ENCODE data around the gene CD4. TPM values are rescaled to one million over a fixed set of nuclear protein-coding genes. Genes with fewer than 3 reads are reported as not detected.

The CD4 gene
- polyA plus RNA-seq, 1 of the 3 experiments (the other 2 are of a cell fraction) = 0.02 TPM

DNA sequence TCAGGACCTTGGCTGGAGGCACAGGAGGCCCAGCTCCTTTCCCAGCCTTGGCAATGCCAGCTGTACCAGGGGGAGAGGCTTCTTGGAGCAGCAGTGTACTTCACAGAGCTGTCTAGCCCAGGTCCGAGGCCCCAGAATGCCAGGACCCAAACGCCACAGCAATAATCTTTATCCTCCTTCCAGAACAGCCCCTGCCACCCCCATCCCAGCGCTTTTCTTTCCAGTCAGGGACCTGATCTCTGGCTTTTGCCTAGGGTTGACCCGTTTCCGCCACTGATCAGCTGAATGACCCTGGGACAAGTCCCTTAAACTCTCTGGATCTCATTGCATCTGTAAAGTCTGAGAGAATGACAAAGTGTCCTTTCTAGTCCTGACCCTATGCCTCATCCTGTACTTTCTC is 11.9 kb upstream of the CD4 start:
- Histone ChIP-seq H3K36me3 (replicated peaks in 1 of 2; ENCODE audit: control insufficient read depth in 1 of 2, insufficient read depth in 2 of 2, low read length in 1 of 2) (peaks cover 4 to 5% of the 10 kb centered on the region in 2 experiments), H3K9me2 (no peaks in the 10 kb centered on the region), H3K9me3 (no peaks in the 10 kb centered on the region), H3K27me3 (ENCODE audit: insufficient read depth) (no peaks in the 10 kb centered on the region), H3K79me2 (ENCODE audit: insufficient read depth) (no peaks in the 10 kb centered on the region), H4K20me1 (ENCODE audit: insufficient read depth) (no peaks in the 10 kb centered on the region), H3K27ac (ENCODE audit: low read depth in 2 of 2, low read length in 1 of 2) (no peak overlapping the region), H3K9ac (no peak overlapping the region), H3K4me2 (no peak overlapping the region), H3K4me3 (ENCODE audit: low read depth in 2 of 2, low read length in 1 of 2) (no peak overlapping the region), H3K4me1 (ENCODE audit: control insufficient read depth in 1 of 2, insufficient read depth in 2 of 2, low read depth in 1 of 2, low read length in 1 of 2) (peaks cover 0 to 8% of the 10 kb centered on the region in 2 experiments; a peak in 1 of 4 replicates), H2AFZ (ENCODE audit: low read depth) (no peak overlapping the region), H3F3A (replicated peaks; ENCODE audit: insufficient read depth) (peaks cover 7% of the 10 kb centered on the region)
- TF ChIP-seq RCOR1 (IDR thresholded peaks at IDR 0.05; ENCODE audit: low read length) (no peak), CHD2 (IDR thresholded peaks at IDR 0.05; ENCODE audit: low read length, partially characterized antibody) (no peak), SIN3A (IDR thresholded peaks at IDR 0.05; ENCODE audit: borderline replicate concordance, low read depth, low read length) (no peak), SMC3 (IDR thresholded peaks at IDR 0.05; ENCODE audit: low read depth, low read length) (no peak)
- ChIA-PET POLR2A (interaction anchor here (2.5 to 3.5 kb wide), 2 partner anchors 10 to 24 kb away, joined by 25 to 31 read pairs; partner anchors contain the start of genes MLF2 and PTMS), CTCF (interaction anchor here (1.5 to 15.2 kb wide), 8 partner anchors 10 to 86 kb away, joined by 3 to 343 read pairs (median 8); partner anchors contain the start of genes GPR162, MLF2 and PTMS)
- no peak for DNase-seq
- WGBS (ENCODE audit: low lambda C conversion rate) = 94% methylated on average over 5 of the region's 5 CpGs

DNA sequence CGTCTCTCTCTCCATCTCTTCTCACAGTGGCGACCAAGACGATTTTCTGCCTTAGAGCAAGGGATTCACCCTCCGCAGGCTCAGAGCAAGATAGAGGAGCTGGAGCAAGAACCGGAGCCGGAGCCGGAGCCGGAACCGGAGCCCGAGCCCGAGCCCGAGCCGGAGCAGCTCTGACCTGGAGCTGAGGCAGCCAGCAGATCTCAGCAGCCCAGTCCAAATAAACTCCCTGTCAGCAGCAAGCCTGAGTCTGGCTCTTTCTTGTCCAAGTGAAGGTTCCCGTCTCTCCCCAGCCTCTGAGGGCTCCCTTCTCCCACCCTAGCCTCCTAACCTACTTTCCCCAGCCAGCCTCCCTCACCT is 11.1 kb upstream of the CD4 start:
- Histone ChIP-seq H3K27me3 (ENCODE audit: insufficient read depth) (no peaks in the 10 kb centered on the region), H3K36me3 (replicated peaks in 1 of 2; ENCODE audit: control insufficient read depth in 1 of 2, insufficient read depth in 2 of 2, low read length in 1 of 2) (peaks cover 4 to 5% of the 10 kb centered on the region in 2 experiments), H3K9me2 (no peaks in the 10 kb centered on the region), H3K4me2 (peak overlapping the region; percentile 79), H3K4me3 (ENCODE audit: low read depth in 2 of 2, low read length in 1 of 2) (peak overlapping the region in 1 of 2 experiments; percentile 59; a peak in 1 of 4 replicates), H3K79me2 (ENCODE audit: insufficient read depth) (no peaks in the 10 kb centered on the region), H4K20me1 (ENCODE audit: insufficient read depth) (no peaks in the 10 kb centered on the region), H2AFZ (ENCODE audit: low read depth) (no peak overlapping the region), H3K27ac (ENCODE audit: low read depth in 2 of 2, low read length in 1 of 2) (peak overlapping the region; percentile 18 to 52; a peak in 3 of 4 replicates), H3F3A (replicated peaks; ENCODE audit: insufficient read depth) (peaks cover 7% of the 10 kb centered on the region), H3K9ac (no peak overlapping the region), H3K4me1 (ENCODE audit: control insufficient read depth in 1 of 2, insufficient read depth in 2 of 2, low read depth in 1 of 2, low read length in 1 of 2) (peaks cover 0 to 8% of the 10 kb centered on the region in 2 experiments; a peak in 1 of 4 replicates), H3K9me3 (no peaks in the 10 kb centered on the region)
- WGBS (ENCODE audit: low lambda C conversion rate) = 94% methylated on average over 8 of the region's 14 CpGs
- TF ChIP-seq ELF1 (IDR thresholded peaks at IDR 0.05) (no peak), RXRA (IDR thresholded peaks at IDR 0.05; ENCODE audit: borderline replicate concordance, low read depth) (no peak), TAF1 (IDR thresholded peaks at IDR 0.05; ENCODE audit: borderline replicate concordance, low read depth, low read length) (no peak), NFIC (IDR thresholded peaks at IDR 0.05; ENCODE audit: borderline replicate concordance) (no peak), GATA2 (CRISPR knock-in tag; IDR thresholded peaks at IDR 0.05) (no peak)
- TF ChIP-seq, protein P1, sequence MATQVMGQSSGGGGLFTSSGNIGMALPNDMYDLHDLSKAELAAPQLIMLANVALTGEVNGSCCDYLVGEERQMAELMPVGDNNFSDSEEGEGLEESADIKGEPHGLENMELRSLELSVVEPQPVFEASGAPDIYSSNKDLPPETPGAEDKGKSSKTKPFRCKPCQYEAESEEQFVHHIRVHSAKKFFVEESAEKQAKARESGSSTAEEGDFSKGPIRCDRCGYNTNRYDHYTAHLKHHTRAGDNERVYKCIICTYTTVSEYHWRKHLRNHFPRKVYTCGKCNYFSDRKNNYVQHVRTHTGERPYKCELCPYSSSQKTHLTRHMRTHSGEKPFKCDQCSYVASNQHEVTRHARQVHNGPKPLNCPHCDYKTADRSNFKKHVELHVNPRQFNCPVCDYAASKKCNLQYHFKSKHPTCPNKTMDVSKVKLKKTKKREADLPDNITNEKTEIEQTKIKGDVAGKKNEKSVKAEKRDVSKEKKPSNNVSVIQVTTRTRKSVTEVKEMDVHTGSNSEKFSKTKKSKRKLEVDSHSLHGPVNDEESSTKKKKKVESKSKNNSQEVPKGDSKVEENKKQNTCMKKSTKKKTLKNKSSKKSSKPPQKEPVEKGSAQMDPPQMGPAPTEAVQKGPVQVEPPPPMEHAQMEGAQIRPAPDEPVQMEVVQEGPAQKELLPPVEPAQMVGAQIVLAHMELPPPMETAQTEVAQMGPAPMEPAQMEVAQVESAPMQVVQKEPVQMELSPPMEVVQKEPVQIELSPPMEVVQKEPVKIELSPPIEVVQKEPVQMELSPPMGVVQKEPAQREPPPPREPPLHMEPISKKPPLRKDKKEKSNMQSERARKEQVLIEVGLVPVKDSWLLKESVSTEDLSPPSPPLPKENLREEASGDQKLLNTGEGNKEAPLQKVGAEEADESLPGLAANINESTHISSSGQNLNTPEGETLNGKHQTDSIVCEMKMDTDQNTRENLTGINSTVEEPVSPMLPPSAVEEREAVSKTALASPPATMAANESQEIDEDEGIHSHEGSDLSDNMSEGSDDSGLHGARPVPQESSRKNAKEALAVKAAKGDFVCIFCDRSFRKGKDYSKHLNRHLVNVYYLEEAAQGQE (IDR thresholded peaks at IDR 0.05; ENCODE audit: low read depth, low read length) = no peak
- TF ChIP-seq, protein P2, sequence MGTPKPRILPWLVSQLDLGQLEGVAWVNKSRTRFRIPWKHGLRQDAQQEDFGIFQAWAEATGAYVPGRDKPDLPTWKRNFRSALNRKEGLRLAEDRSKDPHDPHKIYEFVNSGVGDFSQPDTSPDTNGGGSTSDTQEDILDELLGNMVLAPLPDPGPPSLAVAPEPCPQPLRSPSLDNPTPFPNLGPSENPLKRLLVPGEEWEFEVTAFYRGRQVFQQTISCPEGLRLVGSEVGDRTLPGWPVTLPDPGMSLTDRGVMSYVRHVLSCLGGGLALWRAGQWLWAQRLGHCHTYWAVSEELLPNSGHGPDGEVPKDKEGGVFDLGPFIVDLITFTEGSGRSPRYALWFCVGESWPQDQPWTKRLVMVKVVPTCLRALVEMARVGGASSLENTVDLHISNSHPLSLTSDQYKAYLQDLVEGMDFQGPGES (IDR thresholded peaks at IDR 0.05; ENCODE audit: low read depth, low read length) = no peak
- CTCF ChIA-PET = interaction anchor here (0.6 to 15.2 kb wide), 27 partner anchors 9 to 164 kb away, joined by 3 to 343 read pairs (median 4); partner anchors contain the start of genes CD4, COPS7A, GPR162 and MLF2
- no peak for DNase-seq
- POLR2A ChIA-PET = interaction anchor here (0.6 to 3.5 kb wide), 6 partner anchors 11 to 43 kb away, joined by 3 to 31 read pairs (median 4); partner anchors contain the start of genes GPR162, MLF2 and PTMS
